ENCODE data around the gene MYL5.

Gene MYL5

GRCh38 chr4:675036-675882 lies 917 bp downstream of the MYL5 start:
- DNase-seq, result no peak

- DNase-seq, result no peak
Observed at GRCh38 chr4:675980-676870, 1.9 kb downstream of the MYL5 start.

GRCh38 chr4:676871-677235 lies 2.5 kb downstream of the MYL5 start:
- DNase-seq, result no peak

GRCh38 chr4:677431-678293 lies 3.3 kb downstream of the MYL5 start:
- no peak for DNase-seq

- no peak for DNase-seq
Observed at GRCh38 chr4:678331-679103, 4.2 kb downstream of the MYL5 start.

- no peak for DNase-seq
Observed at GRCh38 chr4:679104-679481, 4.8 kb downstream of the MYL5 start.

- DNase-seq, result no peak
Observed at GRCh38 chr4:679629-680028, 5.3 kb downstream of the MYL5 start.

GRCh38 chr4:680091-680490 lies 5.7 kb downstream of the MYL5 start:
- no peak for DNase-seq

- DNase-seq, result no peak
Observed at GRCh38 chr4:680551-680927, 6.2 kb downstream of the MYL5 start.

GRCh38 chr4:680928-681645 lies 6.7 kb downstream of the MYL5 start:
- DNase-seq, result no peak

- DNase-seq, result no peak
Observed at GRCh38 chr4:681736-682451, 7.6 kb downstream of the MYL5 start.

- DNase-seq, result no peak
Observed at GRCh38 chr4:682490-683172, 8.3 kb downstream of the MYL5 start.

- DNase-seq, result no peak
Observed at GRCh38 chr4:683247-683897, 9.0 kb downstream of the MYL5 start.

GRCh38 chr4:683982-684622 lies 9.8 kb downstream of the MYL5 start:
- DNase-seq, result no peak

- no peak for DNase-seq
Observed at GRCh38 chr4:684623-685327, 10.4 kb downstream of the MYL5 start.

GRCh38 chr4:685679-686412 lies 11.5 kb downstream of the MYL5 start:
- no peak for DNase-seq

- no peak for DNase-seq
Observed at GRCh38 chr4:686413-687040, 12.2 kb downstream of the MYL5 start.
